Lung (tissue), 12 donors: ENCODE data around the gene SOX11. TPM values are rescaled to one million over a fixed set of nuclear protein-coding genes. Genes with fewer than 3 reads are reported as not detected.

ENCODE experiments used
- ATAC-seq: fragments of 200-7000 bp; cut with Tn5 transposase; one replicate; pipeline ENCODE4 v1.9.1; 2020; ENCODE audit warnings: moderate number of reproducible peaks; ENCODE audit not compliant: insufficient read depth, low FRiP score
- DNase-seq, 3 donors: peaks; one replicate each; pipeline ENCODE4 v3.0.0-alpha.2; 2013 to 2017
- H3K27ac ChIP-seq, 2 donors: one replicate each; pipeline ENCODE4 v1.5.1; 2013; ENCODE audit warnings: mild to moderate bottlenecking in 2 of 2, moderate library complexity in 2 of 2, control low read depth in 1 of 2, inconsistent platforms in 1 of 2, low read depth in 1 of 2, low read length in 1 of 2
- H3K27me3 ChIP-seq, 3 donors: one replicate each; pipeline ENCODE4 v1.5.1; 2013; ENCODE audit warnings: low read length in 2 of 3; ENCODE audit not compliant: control insufficient read depth in 3 of 3, insufficient read depth in 3 of 3
- H3K36me3 ChIP-seq, 4 donors: one replicate each; pipeline ENCODE4 v1.5.1; 2013; ENCODE audit warnings: low read length in 4 of 4, mild to moderate bottlenecking in 1 of 4, moderate library complexity in 1 of 4; ENCODE audit not compliant: control insufficient read depth in 4 of 4, insufficient read depth in 4 of 4
- H3K4me1 ChIP-seq, 5 donors: one replicate each; pipeline ENCODE4 v1.5.1; 2013; ENCODE audit warnings: low read length in 5 of 5, mild to moderate bottlenecking in 2 of 5, moderate library complexity in 1 of 5; ENCODE audit not compliant: control insufficient read depth in 5 of 5, insufficient read depth in 5 of 5
- H3K4me3 ChIP-seq: one replicate; pipeline ENCODE4 v1.5.1; 2013; ENCODE audit warnings: mild to moderate bottlenecking, control low read depth, moderate library complexity
- H3K9ac ChIP-seq, 2 donors: one replicate each; pipeline ENCODE4 v1.5.1; 2013; ENCODE audit warnings: low read length in 2 of 2, control low read depth in 1 of 2; ENCODE audit not compliant: insufficient read depth in 1 of 2
- H3K9me3 ChIP-seq, 4 donors: one replicate each; pipeline ENCODE4 v1.5.1; 2013; ENCODE audit warnings: low read length in 3 of 4, mild to moderate bottlenecking in 1 of 4, moderate library complexity in 1 of 4; ENCODE audit not compliant: control insufficient read depth in 4 of 4, insufficient read depth in 3 of 4
- CTCF ChIP-seq: IDR thresholded peaks from 2 replicates; pipeline ENCODE4 v1.5.1; 2012; ENCODE audit warnings: mild to moderate bottlenecking; ENCODE audit errors: control extremely low read depth, extremely low read depth
- WGBS, 2 donors: extraction: QIAGEN DNeasy Blood & Tissue Kit; methylation state at CpG; one replicate each; pipeline ENCODE4 v1.1.7; 2013; 5-methylcytosine and 5-hydroxymethylcytosine counted together
- polyA plus RNA-seq, 2 donors: library from polyadenylated mRNA; stranded (reverse); fragments of 200-250 nt; gene quantifications; one replicate each; pipeline ENCODE4 v1.2.1, GENCODE V29; 2013
- total RNA-seq, 2 donors: library from RNA; depleted of rRNA in 1 of 2; stranded (reverse); fragments of >200 nt in 1 of 2; gene quantifications; one replicate each; pipeline ENCODE4 v1.2.1, GENCODE V29; 2014 to 2021
- donor health status: control.
- donor health status: control.
- donor health status: Bipolar disorder and iron deficiency.
- donor health status: healthy.
- donor health status: DM: yes; HTN: yes; CAD: no.

SOX11 gene
- total and polyA plus RNA-seq, 4 donors: 0.05 to 13.3 (median 0.06) TPM; not detected in 1

- H3K27ac ChIP-seq: no peak overlapping the region
- no peak overlapping the region for H3K4me3 ChIP-seq
- TF ChIP-seq CTCF: no peak
- no peaks in the 10 kb centered on the region for H3K36me3 ChIP-seq
- WGBS, 2 donors: 83 to 85% methylated on average over 4 of the region's 4 CpGs
- H3K27me3 ChIP-seq: no peaks in the 10 kb centered on the region
- ATAC-seq (no peak), DNase-seq (no peak)
- H3K9ac ChIP-seq: no peak overlapping the region
- peaks cover 0 to 4% (median 0%) of the 10 kb centered on the region in 4 donors for H3K9me3 ChIP-seq
- peaks cover 0 to 10% (median 4%) of the 10 kb centered on the region in 5 donors for H3K4me1 ChIP-seq
Measured at GRCh38 chr2:5748946-5749345, 56.8 kb downstream of the SOX11 start.

- H3K27me3 ChIP-seq: no peaks in the 10 kb centered on the region
- WGBS, 2 donors: 91 to 94% methylated on average over 8 of the region's 8 CpGs
- H3K4me1 ChIP-seq: peaks cover 0 to 9% (median under 1%) of the 10 kb centered on the region in 5 donors
- no peaks in the 10 kb centered on the region for H3K36me3 ChIP-seq
- no peak overlapping the region for H3K4me3 ChIP-seq
- H3K9me3 ChIP-seq: peaks cover 0 to 4% (median 0%) of the 10 kb centered on the region in 4 donors
- H3K27ac ChIP-seq: no peak overlapping the region
- no peak overlapping the region for H3K9ac ChIP-seq
- DNase-seq: no peak
- TF ChIP-seq CTCF: no peak
- no peak for ATAC-seq
Measured at GRCh38 chr2:5749347-5749746, 57.2 kb downstream of the SOX11 start.
